ENCODE data around the gene PSMB10. TPM values are rescaled to one million over a fixed set of nuclear protein-coding genes. Genes with fewer than 3 reads are reported as not detected.

The PSMB10 gene
- 44.5 and 47.0 TPM in 2 replicates for total RNA-seq

DNA sequence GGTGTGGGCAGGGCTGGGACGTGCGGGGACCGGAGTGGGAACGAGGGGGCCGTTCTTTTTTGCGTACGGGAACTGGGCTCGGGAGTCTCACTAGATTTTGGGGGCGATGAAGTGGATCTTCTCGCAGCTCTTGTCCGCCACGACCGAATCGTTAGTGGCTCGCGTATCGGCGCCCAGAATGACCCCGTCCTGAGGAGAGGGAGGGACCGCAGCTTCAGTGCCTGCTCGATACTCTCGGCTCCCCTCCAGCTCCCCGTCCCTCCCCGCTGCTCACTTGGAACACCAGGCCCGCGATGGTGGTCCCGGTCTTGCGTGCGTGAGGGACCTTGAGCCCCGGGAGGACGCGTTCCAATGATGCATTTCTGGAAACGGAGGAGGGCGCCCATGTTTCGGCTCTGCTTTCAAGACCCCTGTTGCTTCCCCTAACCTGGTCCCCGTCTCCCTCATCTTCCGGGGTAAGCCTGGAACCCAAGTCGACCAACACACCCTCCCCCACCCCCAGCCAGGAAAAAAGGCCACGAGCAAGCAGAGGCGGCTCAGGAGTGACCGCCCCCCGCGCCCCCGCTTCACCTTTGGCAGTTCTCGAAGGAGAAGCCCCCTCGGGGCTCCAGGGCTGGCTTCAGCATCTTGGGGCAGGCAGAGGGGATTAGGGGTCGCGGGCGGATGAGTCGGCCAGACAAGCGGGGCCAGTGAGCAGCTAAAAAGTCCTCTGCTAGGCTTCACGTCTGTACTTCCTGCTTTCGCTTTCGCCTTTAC lies at the start of gene PSMB10:
PSMB10 (minus strand) TSS at position 727 of the 756 bp plus-strand sequence; CDS start at position 626, 101 bp downstream.
- Histone ChIP-seq H3K79me2 (ENCODE audit: insufficient read depth, low read length) (peaks cover 30% of the 10 kb centered on the region), H3K4me3 (ENCODE audit: insufficient read depth, low read length) (peak within 1 kb of the TSS; percentile 100), H3K4me2 (ENCODE audit: insufficient read depth, low read length) (peak within 1 kb of the TSS; percentile 91), H2AFZ (ENCODE audit: low read length) (peak within 1 kb of the TSS; percentile 83), H3K27ac (ENCODE audit: low read depth, low read length) (peak within 1 kb of the TSS; percentile 38), H4K20me1 (ENCODE audit: insufficient read depth, low read length) (peaks cover 7% of the 10 kb centered on the region), H3K4me1 (ENCODE audit: insufficient read depth, low read length) (peaks cover 21% of the 10 kb centered on the region), H3K27me3 (ENCODE audit: insufficient read depth, low read length) (no peaks in the 10 kb centered on the region), H3K9me3 (ENCODE audit: low read depth, low read length) (no peaks in the 10 kb centered on the region), H3K36me3 (ENCODE audit: insufficient read depth, low read length) (peaks cover 30% of the 10 kb centered on the region)
- peak; percentile 95 for DNase-seq (ENCODE audit: insufficient read length, low spot score, missing footprints)
- TF ChIP-seq, protein P1, sequence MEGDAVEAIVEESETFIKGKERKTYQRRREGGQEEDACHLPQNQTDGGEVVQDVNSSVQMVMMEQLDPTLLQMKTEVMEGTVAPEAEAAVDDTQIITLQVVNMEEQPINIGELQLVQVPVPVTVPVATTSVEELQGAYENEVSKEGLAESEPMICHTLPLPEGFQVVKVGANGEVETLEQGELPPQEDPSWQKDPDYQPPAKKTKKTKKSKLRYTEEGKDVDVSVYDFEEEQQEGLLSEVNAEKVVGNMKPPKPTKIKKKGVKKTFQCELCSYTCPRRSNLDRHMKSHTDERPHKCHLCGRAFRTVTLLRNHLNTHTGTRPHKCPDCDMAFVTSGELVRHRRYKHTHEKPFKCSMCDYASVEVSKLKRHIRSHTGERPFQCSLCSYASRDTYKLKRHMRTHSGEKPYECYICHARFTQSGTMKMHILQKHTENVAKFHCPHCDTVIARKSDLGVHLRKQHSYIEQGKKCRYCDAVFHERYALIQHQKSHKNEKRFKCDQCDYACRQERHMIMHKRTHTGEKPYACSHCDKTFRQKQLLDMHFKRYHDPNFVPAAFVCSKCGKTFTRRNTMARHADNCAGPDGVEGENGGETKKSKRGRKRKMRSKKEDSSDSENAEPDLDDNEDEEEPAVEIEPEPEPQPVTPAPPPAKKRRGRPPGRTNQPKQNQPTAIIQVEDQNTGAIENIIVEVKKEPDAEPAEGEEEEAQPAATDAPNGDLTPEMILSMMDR (IDR thresholded peaks at IDR 0.05; ENCODE audit: extremely low read depth, low read depth, low read length): no peak

DNA sequence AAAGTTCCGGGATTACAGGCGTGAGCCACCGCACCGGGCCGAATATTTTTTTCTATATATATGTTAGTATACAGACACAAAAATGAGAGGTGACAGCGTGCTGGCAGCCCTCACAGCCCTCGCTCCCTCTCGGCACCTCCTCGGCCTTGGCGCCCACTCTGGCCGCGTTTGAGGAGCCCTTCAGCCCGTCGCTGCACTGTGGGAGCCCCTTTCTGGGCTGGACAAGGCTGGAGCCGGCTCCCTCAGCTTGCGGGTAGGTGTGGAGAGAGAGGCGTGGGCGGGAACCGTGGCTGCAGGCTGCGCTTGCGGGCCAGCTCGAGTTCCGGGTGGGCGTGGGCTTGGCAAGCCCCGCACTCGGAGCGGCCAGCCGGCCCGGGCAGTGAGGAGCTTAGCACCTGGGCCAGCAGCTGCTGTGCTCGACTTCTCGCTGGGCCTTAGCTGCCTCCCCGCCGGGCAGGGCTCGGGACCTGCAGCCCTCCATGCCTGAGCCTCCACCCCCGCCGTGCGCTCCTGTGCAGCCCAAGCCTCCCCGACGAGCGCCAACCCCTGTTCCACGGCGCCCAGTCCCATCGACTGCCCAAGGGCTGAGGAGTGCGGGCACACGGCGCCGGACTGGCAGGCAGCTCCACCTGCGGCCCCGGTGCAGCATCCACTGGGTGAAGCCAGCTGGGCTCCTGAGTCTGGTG lies 45.5 kb upstream of the PSMB10 start:
- Histone ChIP-seq H3K4me3 (ENCODE audit: insufficient read depth, low read length) (no peak overlapping the region), H3K4me2 (ENCODE audit: insufficient read depth, low read length) (no peak overlapping the region), H4K20me1 (ENCODE audit: insufficient read depth, low read length) (no peaks in the 10 kb centered on the region), H3K27me3 (ENCODE audit: insufficient read depth, low read length) (no peaks in the 10 kb centered on the region), H2AFZ (ENCODE audit: low read length) (no peak overlapping the region), H3K27ac (ENCODE audit: low read depth, low read length) (no peak overlapping the region), H3K79me2 (ENCODE audit: insufficient read depth, low read length) (no peaks in the 10 kb centered on the region), H3K36me3 (ENCODE audit: insufficient read depth, low read length) (no peaks in the 10 kb centered on the region), H3K9me3 (ENCODE audit: low read depth, low read length) (no peaks in the 10 kb centered on the region), H3K4me1 (ENCODE audit: insufficient read depth, low read length) (no peaks in the 10 kb centered on the region)
- DNase-seq (ENCODE audit: insufficient read length, low spot score, missing footprints): no peak
- TF ChIP-seq, protein P1 (IDR thresholded peaks at IDR 0.05; ENCODE audit: extremely low read depth, low read depth, low read length): no peak

DNA sequence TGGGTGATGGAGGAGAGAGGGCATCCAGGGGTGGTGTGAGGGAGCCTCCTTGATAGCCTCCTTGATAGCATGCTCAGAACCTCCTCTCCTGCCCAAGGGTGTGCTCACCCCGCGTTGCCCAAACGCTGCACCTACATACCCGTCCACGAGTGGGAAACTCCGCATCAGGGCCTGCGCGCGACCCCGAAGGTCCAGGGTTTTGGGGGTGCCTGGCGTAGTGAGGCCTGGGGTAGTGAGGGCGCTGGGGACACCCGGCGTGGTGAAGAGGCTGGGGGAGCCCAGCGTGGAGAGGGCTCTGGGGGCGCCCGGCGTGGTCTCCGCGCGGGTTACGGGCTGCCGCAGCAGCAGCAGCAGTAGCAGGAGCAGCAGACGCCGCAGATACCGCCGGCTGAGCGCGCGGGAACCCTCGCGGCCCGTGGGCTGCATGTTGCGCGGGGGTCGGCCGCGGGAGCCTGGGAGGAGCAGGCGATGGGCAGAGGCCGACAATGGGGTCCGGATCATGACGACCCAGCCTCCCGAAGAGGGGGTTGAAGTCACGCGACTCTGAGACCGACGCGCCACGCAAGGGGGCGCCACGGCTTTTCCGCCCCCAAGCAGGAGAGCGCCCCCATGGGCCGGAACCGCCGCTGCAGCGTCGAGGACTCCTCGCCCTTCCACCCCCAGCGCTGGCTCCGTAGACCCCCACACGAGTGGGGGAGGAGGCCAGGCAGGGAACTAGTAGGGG lies 43.5 kb upstream of the PSMB10 start, which contains the start of gene DPEP3:
DPEP3 (minus strand) TSS at position 545 of the 724 bp plus-strand sequence; CDS start at position 426, 119 bp downstream.
- no peaks in the 10 kb centered on the region for H3K36me3 ChIP-seq (ENCODE audit: insufficient read depth, low read length)
- TF ChIP-seq, protein P1 (IDR thresholded peaks at IDR 0.05; ENCODE audit: extremely low read depth, low read depth, low read length): no peak

More for the DNA sequence above, 43.5 kb upstream of the PSMB10 start, which contains the start of gene DPEP3:
- no peaks in the 10 kb centered on the region for H3K79me2 ChIP-seq (ENCODE audit: insufficient read depth, low read length)
- H3K4me3 ChIP-seq (ENCODE audit: insufficient read depth, low read length): no peak within 1 kb of the TSS
- H3K4me1 ChIP-seq (ENCODE audit: insufficient read depth, low read length): no peaks in the 10 kb centered on the region
- H2AFZ ChIP-seq (ENCODE audit: low read length): no peak within 1 kb of the TSS
- H3K27me3 ChIP-seq (ENCODE audit: insufficient read depth, low read length): no peaks in the 10 kb centered on the region
- peak; percentile 55 for DNase-seq (ENCODE audit: insufficient read length, low spot score, missing footprints)
- no peaks in the 10 kb centered on the region for H3K9me3 ChIP-seq (ENCODE audit: low read depth, low read length)
- H4K20me1 ChIP-seq (ENCODE audit: insufficient read depth, low read length): no peaks in the 10 kb centered on the region
- H3K27ac ChIP-seq (ENCODE audit: low read depth, low read length): no peak within 1 kb of the TSS
- no peak within 1 kb of the TSS for H3K4me2 ChIP-seq (ENCODE audit: insufficient read depth, low read length)
